Measurements from ENCODE around the gene AKR1C1. TPM values are rescaled to one million over a fixed set of nuclear protein-coding genes. Genes with fewer than 3 reads are reported as not detected.
"Not testable (repeated sequence)": the region's sequence is repeated elsewhere in the genome, so short reads cannot be mapped to it uniquely, and the experiment has no call there.

The AKR1C1 gene
- total and polyA plus RNA-seq, 9 of the 15 experiments (the other 6 are each of a cell fraction or from before 2014, with no cell fraction given), result 43.5 to 180 (median 82.4) TPM

DNA sequence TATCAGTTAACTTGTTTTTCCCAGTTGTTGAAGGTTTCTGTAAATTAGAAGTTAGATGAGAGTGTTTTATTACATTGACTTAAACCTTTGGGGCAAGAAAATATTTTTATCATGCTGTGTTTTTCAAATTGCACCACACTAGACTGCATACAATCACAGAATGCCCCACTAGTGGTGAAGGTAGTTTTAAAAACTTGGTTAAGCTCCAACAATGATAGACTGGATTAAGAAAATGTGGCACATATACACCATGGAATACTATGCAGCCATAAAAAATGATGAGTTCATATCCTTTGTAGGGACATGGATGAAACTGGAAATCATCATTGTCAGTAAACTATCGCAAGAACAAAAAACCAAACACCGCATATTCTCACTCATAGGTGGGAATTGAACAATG lies 7.1 kb downstream of the AKR1C1 start:
- POLR2A ChIA-PET, result interaction anchor here (0.6 kb wide), 1 partner anchor 668 kb away, joined by 7 read pairs; no protein-coding TSS in a partner anchor
- H3K4me2 ChIP-seq (ENCODE audit: insufficient read depth, low read length); H3K4me1 ChIP-seq (replicated peaks in 1 of 2; ENCODE audit: control insufficient read depth in 2 of 2, insufficient read depth in 2 of 2, low read length in 2 of 2); H3K9me1 ChIP-seq (ENCODE audit: control insufficient read depth, insufficient read depth, low read length); H3K27ac ChIP-seq (ENCODE audit: extremely low read depth, low read depth, low read length); H3K4me3 ChIP-seq; H3K9ac ChIP-seq (ENCODE audit: insufficient read depth in 1 of 2, low read depth in 2 of 2, low read length in 2 of 2); DNase-seq (ENCODE audit: extremely low read depth in 1 of 4, low spot score in 3 of 4); FAIRE-seq; H2AFZ ChIP-seq (ENCODE audit: low read depth, low read length); in situ Hi-C loops (cut with MboI); intact Hi-C loops (cut with micrococcal nuclease); H4K20me1 ChIP-seq (replicated peaks; ENCODE audit: control insufficient read depth, insufficient read depth, low read length); H3K9me3 ChIP-seq (replicated peaks; ENCODE audit: control insufficient read depth, insufficient read depth, low read depth, low read length); BruUV-seq (replicated peaks); CTCF ChIA-PET (ENCODE audit: low intra/inter-chr PET ratio); H3K27me3 ChIP-seq (ENCODE audit: control insufficient read depth in 2 of 2, insufficient read depth in 2 of 2, low read length in 2 of 2); H3K79me2 ChIP-seq (ENCODE audit: control insufficient read depth, insufficient read depth, low read length); ATAC-seq: not testable (repeated sequence)
- H3K36me3 ChIP-seq (ENCODE audit: control insufficient read depth, insufficient read depth, low read length), result peaks cover 26% of the 10 kb centered on the region; the same call in 2 of the 3 replicates
- TF ChIP-seq ZNF146 (CRISPR knock-in tag; IDR thresholded peaks at IDR 0.05; ENCODE audit: unreplicated experiment) (peak; percentile 68), BCOR (IDR thresholded peaks at IDR 0.05) (peak; percentile 45; the same call in 1 of the 2 replicates), KDM1A (IDR thresholded peaks at IDR 0.05) (peak in 1 of 2 experiments; percentile 46; a peak in 2 of 4 replicates)
- 24% methylated on average over 2 of the region's 2 CpGs for whole genome bisulfite sequencing (ENCODE audit: insufficient coverage, low coverage, missing lambda C conversion rate)

- H4K20me1 ChIP-seq (replicated peaks; ENCODE audit: control insufficient read depth, insufficient read depth, low read length); H2AFZ ChIP-seq (ENCODE audit: low read depth, low read length); H3K4me2 ChIP-seq (ENCODE audit: insufficient read depth, low read length); DNase-seq (ENCODE audit: extremely low read depth in 1 of 4, low spot score in 3 of 4); H3K27ac ChIP-seq (ENCODE audit: extremely low read depth, low read depth, low read length); intact Hi-C loops (cut with micrococcal nuclease); FAIRE-seq; POLR2A ChIA-PET; H3K27me3 ChIP-seq (ENCODE audit: control insufficient read depth in 2 of 2, insufficient read depth in 2 of 2, low read length in 2 of 2); H3K4me1 ChIP-seq (replicated peaks in 1 of 2; ENCODE audit: control insufficient read depth in 2 of 2, insufficient read depth in 2 of 2, low read length in 2 of 2); H3K79me2 ChIP-seq (ENCODE audit: control insufficient read depth, insufficient read depth, low read length); CTCF ChIA-PET (ENCODE audit: low intra/inter-chr PET ratio); H3K9ac ChIP-seq (ENCODE audit: insufficient read depth in 1 of 2, low read depth in 2 of 2, low read length in 2 of 2); H3K9me3 ChIP-seq (replicated peaks; ENCODE audit: control insufficient read depth, insufficient read depth, low read depth, low read length); BruUV-seq (replicated peaks); H3K4me3 ChIP-seq; H3K9me1 ChIP-seq (ENCODE audit: control insufficient read depth, insufficient read depth, low read length); in situ Hi-C loops (cut with MboI): not testable (repeated sequence)
- peaks cover 21% of the 10 kb centered on the region; the same call in 2 of the 3 replicates for H3K36me3 ChIP-seq (ENCODE audit: control insufficient read depth, insufficient read depth, low read length)
- 93% methylated on average over 4 of the region's 18 CpGs for WGBS (ENCODE audit: insufficient coverage, low coverage, missing lambda C conversion rate)
- ATAC-seq, result peak; percentile 30
Observed at GRCh38 chr10:4972369-4973142, 9.3 kb downstream of the AKR1C1 start.

- H4K20me1 ChIP-seq (replicated peaks; ENCODE audit: control insufficient read depth, insufficient read depth, low read length); H3K4me2 ChIP-seq (ENCODE audit: insufficient read depth, low read length); H3K9me1 ChIP-seq (ENCODE audit: control insufficient read depth, insufficient read depth, low read length); H2AFZ ChIP-seq (ENCODE audit: low read depth, low read length); H3K27ac ChIP-seq (ENCODE audit: extremely low read depth, low read depth, low read length); H3K9ac ChIP-seq (ENCODE audit: insufficient read depth in 1 of 2, low read depth in 2 of 2, low read length in 2 of 2); H3K4me1 ChIP-seq (replicated peaks in 1 of 2; ENCODE audit: control insufficient read depth in 2 of 2, insufficient read depth in 2 of 2, low read length in 2 of 2); intact Hi-C loops (cut with micrococcal nuclease); POLR2A ChIA-PET; H3K9me3 ChIP-seq (replicated peaks; ENCODE audit: control insufficient read depth, insufficient read depth, low read depth, low read length); H3K27me3 ChIP-seq (ENCODE audit: control insufficient read depth in 2 of 2, insufficient read depth in 2 of 2, low read length in 2 of 2); FAIRE-seq; H3K4me3 ChIP-seq; BruUV-seq (replicated peaks); H3K79me2 ChIP-seq (ENCODE audit: control insufficient read depth, insufficient read depth, low read length); DNase-seq (ENCODE audit: extremely low read depth in 1 of 4, low spot score in 3 of 4); CTCF ChIA-PET (ENCODE audit: low intra/inter-chr PET ratio); in situ Hi-C loops (cut with MboI): not testable (repeated sequence)
- ATAC-seq, result peak; percentile 38; the same call in 2 of the 3 replicates
- H3K36me3 ChIP-seq (ENCODE audit: control insufficient read depth, insufficient read depth, low read length), result peaks cover 21% of the 10 kb centered on the region; the same call in 2 of the 3 replicates
- 100% methylated on average over 1 of the region's 1 CpG for WGBS (ENCODE audit: insufficient coverage, low coverage, missing lambda C conversion rate)
Observed at GRCh38 chr10:4973294-4973693, 10.1 kb downstream of the AKR1C1 start.
